Effector memory CD4-positive, alpha-beta T cell (primary cell): ENCODE results near the gene RNF130.
A peak's percentile ranks its signal among the peaks of the same experiment; 100 is the strongest.
"Not testable (repeated sequence)": the region's sequence is repeated elsewhere in the genome, so short reads cannot be mapped to it uniquely, and the experiment has no call there.

Experiments
- DNase-seq, 3 donors: peaks; one replicate each; pipeline ENCODE4 v3.0.0-alpha.2; 2020
- H3K27ac ChIP-seq: 2 replicates; pipeline ENCODE4 v1.7.0; 2013; ENCODE audit warnings: mild to moderate bottlenecking, low read length, moderate library complexity; ENCODE audit not compliant: insufficient read depth, poor library complexity, severe bottlenecking
- H3K27me3 ChIP-seq: replicated peaks from 2 replicates; pipeline ENCODE4 v1.7.0; 2013; ENCODE audit warnings: mild to moderate bottlenecking, low read length; ENCODE audit not compliant: insufficient read depth, control insufficient read depth, poor library complexity, severe bottlenecking
- H3K36me3 ChIP-seq: 2 replicates; pipeline ENCODE4 v1.7.0; 2013; ENCODE audit warnings: mild to moderate bottlenecking, low read length, moderate library complexity; ENCODE audit not compliant: control insufficient read depth, insufficient read depth
- H3K4me1 ChIP-seq: 2 replicates; pipeline ENCODE4 v1.7.0; 2013; ENCODE audit warnings: low read length, mild to moderate bottlenecking; ENCODE audit not compliant: control insufficient read depth, insufficient read depth, poor library complexity, severe bottlenecking
- H3K4me3 ChIP-seq: 2 replicates; pipeline ENCODE4 v1.7.0; 2013; ENCODE audit warnings: low read length, low read depth, mild to moderate bottlenecking; ENCODE audit not compliant: insufficient read depth, poor library complexity, severe bottlenecking
- H3K9me3 ChIP-seq: 2 replicates; pipeline ENCODE4 v1.7.0; 2013; ENCODE audit warnings: mild to moderate bottlenecking, low read length, moderate library complexity; ENCODE audit not compliant: control insufficient read depth

Gene RNF130

DNA sequence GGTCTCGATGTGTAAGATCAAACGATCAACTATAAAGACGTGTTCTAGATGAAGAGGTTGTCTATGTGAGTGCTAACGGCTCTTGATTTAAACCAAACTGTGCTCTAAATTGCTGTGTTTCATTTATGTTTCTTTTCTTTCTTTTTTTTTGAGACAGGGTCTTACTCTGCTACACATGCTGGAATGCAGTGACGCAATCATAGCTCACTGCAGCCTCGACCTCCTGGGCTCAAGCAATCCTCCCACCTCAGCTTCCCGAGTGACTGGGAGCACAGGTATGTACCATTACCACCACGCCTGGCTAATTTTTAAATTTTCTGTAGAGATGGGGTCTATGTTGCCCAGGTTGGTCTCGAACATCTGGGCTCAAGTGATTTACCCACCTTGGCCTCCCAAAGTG is 24.0 kb upstream of the RNF130 start:
- H3K36me3 ChIP-seq, result no peaks in the 10 kb centered on the region
- DNase-seq, result no peak

DNA sequence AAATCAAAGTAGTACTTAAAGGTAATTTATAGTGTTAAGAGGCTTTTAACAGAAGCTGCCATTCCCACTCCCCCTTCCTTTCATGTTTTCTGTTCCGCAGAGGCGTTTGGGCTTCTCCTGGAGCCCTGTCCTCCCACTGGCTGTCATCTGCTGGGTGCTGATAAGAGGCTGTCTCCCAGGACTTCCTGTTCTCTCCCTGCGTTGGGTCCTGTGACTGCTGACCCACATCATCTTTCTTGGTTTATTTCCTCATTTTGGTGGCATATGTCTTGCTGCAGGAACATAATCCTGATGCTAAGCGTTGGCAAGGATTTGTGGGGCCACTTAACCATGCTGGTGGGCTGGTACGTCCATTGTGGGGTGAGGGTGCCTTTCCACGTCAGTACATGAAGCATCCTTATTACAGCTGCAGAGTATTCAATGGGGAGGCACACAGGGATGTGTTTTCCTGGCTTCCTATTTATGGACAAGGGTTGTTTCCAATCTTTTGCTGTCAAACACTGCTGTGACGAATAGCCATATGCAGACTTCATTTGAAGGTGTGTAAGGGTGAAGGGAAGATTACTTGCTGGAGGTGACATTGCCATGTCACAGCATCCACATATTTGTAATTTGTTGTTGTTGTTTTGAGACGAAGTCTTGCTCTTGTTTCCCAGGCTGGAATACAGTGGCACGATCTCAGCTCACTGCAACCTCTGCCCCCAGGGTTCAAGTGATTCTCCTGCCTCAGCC is 22.3 kb upstream of the RNF130 start:
- Histone ChIP-seq H3K4me1 (no peaks in the 10 kb centered on the region), H3K36me3 (no peaks in the 10 kb centered on the region), H3K4me3 (no peak overlapping the region), H3K27ac (no peak overlapping the region), H3K27me3 (no peaks in the 10 kb centered on the region), H3K9me3 (no peaks in the 10 kb centered on the region)
- no peak for DNase-seq

More for the DNA sequence above, 24.0 kb upstream of the RNF130 start:
- no peaks in the 10 kb centered on the region for H3K27me3 ChIP-seq
- H3K27ac ChIP-seq, result no peak overlapping the region
- no peak overlapping the region for H3K4me3 ChIP-seq
- H3K4me1 ChIP-seq, result no peaks in the 10 kb centered on the region
- no peaks in the 10 kb centered on the region for H3K9me3 ChIP-seq

DNA sequence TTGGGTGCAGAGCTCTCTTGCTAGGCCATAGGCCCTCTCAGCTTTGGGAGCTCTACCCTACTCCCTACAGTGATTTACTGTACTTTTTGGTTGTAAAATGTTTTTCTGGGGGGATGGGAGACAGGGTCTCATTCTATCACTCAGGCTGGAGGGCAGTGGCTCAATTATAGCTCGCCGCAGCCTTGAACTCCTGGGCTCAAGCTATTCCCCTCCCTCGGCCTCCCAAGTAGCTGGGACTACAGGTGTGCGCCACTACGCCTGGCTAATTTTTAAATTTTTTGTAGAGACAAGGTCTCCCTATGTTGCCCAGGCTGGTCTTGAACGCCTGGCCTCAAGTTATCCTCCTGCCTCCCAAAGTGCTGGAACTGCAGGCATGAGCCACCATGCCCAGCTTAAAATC is 21.7 kb upstream of the RNF130 start:
- H3K9me3 ChIP-seq, result no peaks in the 10 kb centered on the region
- H3K27ac ChIP-seq, result no peak overlapping the region
- DNase-seq, result no peak
- H3K27me3 ChIP-seq, result no peaks in the 10 kb centered on the region
- no peak overlapping the region for H3K4me3 ChIP-seq
- no peaks in the 10 kb centered on the region for H3K4me1 ChIP-seq
- no peaks in the 10 kb centered on the region for H3K36me3 ChIP-seq

DNA sequence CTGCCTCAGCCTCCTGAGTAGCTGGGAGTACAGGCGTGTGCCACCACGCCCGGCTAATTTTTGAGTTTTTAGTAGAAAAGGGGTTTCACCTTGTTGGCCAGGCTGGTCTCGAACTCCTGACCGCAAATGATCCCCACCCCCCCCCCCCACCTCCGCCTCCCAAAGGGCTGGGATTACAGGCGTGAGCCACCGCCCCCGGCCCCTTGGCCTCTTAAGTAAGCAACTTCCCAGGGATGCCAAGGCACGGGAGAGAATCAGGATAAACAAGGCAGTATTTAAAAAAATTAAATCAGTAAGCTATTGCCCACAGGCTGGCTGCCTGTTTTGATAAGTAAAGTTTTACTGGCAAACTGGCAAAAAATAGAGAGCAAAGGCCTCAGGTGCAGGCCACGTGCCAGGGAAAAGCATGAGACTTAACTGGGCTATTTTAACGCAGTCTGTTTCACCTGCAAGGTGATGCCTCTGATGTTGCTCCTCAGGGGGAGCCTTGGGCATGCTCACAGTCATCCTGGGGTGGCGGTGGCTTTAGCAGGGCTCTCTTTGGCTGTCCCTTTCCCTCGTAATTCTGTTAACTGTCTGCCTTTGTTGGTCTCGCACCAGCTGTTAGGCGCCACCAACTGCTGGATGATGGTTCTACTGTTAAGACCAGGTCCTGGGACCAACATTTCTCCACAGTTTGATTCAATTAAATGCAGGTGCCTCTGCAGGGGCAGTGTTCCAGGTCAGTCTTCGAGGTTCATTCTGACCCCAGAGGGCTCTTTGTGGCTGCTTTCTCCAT is 19.4 kb upstream of the RNF130 start:
- Histone ChIP-seq H3K36me3 (no peaks in the 10 kb centered on the region), H3K4me3 (peak overlapping the region; percentile 61), H3K27ac (peak overlapping the region; percentile 57), H3K27me3 (no peaks in the 10 kb centered on the region), H3K4me1 (no peaks in the 10 kb centered on the region), H3K9me3 (no peaks in the 10 kb centered on the region)
- no peak for DNase-seq

DNA sequence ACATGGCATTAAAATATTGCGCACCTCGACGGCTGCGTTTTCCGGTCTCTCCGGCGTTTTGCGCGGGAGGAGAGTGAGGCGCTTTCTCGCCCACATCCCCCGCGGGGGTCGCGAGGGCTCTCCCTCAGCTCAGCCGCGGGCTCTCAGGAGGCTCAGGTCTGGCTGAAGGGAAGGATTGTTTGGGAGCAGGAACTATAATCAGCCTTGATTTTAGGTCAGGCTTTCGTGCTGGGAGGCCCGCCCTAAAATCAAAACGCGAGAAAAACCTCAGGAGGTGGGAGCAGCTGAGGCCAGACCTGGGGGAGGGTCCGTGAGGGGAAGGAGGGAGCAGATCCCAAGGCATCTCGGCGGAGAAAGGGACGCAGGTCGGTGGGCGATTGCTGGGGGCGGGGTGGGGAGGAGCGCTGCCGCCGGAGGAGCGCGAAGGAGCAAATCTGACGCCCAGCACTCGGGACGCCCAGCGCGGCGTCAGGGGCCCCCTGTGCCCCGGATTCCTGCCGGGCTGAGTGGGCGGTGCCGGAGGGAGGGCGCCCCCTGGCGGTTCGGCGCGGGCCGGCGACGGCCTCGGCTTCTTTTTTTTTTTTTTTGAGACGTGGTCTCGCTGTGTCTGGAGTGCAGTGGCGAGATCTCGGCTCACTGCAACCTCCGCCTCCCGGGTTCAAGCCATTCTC is 18.7 kb upstream of the RNF130 start:
- Histone ChIP-seq H3K36me3 (no peaks in the 10 kb centered on the region), H3K9me3 (no peaks in the 10 kb centered on the region), H3K4me1 (no peaks in the 10 kb centered on the region), H3K27ac (peak overlapping the region; percentile 57), H3K4me3 (peak overlapping the region; percentile 61), H3K27me3 (no peaks in the 10 kb centered on the region)
- DNase-seq, result peak; percentile 59 to 66 (median 59)

DNA sequence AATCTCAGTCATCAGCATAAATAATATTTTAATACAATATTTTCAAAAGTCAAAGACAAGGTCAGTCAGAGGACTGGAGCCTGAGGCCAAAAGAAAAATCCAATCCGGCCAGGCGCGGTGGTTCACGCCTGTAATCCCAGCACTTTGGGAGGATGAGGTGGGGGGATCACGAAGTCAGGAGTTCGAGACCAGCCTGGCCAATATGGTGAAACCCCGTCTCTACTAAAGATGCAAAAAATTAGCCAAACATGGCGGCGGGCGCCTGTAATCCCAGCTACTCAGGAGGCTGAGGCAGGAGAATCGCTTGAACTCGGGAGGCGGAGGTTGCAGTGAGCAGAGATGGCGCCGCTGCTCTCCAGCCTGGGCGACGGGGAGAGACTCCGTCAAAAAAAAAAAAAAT is 18.1 kb upstream of the RNF130 start:
- H3K27me3 ChIP-seq, DNase-seq, H3K4me3 ChIP-seq, H3K36me3 ChIP-seq, H3K9me3 ChIP-seq, H3K4me1 ChIP-seq, H3K27ac ChIP-seq: not testable (repeated sequence)

DNA sequence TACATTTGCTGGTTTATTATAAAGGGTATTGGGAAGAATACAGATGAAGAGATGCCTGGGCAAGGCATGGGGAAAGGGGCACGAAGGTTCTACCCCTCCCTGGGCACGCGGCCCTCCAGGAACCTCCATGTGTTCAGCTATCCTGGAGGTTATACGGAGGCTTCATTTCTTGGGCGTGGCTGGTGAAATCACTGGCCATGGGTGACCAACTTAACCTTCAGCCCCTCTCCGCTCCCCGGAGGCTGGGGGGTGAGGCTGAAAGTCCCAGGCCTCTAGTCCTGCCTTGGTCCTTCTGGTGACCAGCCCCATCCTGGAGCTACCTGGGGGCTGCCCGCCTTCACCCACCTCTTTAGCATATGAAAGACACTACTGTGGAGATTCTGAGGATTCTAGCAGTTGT is 17.0 kb upstream of the RNF130 start:
- no peaks in the 10 kb centered on the region for H3K27me3 ChIP-seq
- H3K4me1 ChIP-seq, result no peaks in the 10 kb centered on the region
- H3K27ac ChIP-seq, result no peak overlapping the region
- H3K9me3 ChIP-seq, result no peaks in the 10 kb centered on the region
- H3K4me3 ChIP-seq, result no peak overlapping the region
- no peaks in the 10 kb centered on the region for H3K36me3 ChIP-seq
- DNase-seq, result no peak

DNA sequence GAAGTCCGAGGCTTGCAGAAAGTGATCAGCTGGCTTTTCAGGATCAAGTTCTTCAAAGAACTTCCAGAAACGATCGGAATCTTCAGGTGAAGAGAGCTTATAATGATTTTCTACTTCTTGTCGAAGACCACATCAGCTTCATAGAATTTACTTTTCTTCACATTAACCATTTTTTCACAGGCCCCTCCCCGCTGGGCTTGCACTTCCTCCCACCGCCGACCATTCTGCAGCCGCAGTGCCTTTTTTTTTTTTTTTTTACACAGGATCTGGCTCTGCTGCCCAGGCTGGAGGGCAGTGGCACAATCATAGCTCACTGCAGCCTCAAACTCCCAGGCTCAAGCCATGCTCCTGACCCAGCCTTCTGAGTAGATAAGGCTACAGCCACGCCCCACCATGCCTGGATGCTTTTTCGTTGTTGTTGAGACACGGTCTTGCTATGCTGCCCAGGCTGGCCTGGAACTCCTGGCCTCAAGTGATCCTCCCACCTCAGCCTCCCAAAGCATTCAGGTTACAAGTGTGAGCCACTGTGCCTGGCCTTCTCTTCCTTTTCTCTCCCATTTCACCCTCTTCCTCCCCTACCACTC is 15.3 kb upstream of the RNF130 start:
- H3K9me3 ChIP-seq, result no peaks in the 10 kb centered on the region
- H3K4me3 ChIP-seq, result no peak overlapping the region
- no peak for DNase-seq
- H3K27ac ChIP-seq, result no peak overlapping the region
- no peaks in the 10 kb centered on the region for H3K36me3 ChIP-seq
- no peaks in the 10 kb centered on the region for H3K4me1 ChIP-seq
- no peaks in the 10 kb centered on the region for H3K27me3 ChIP-seq

DNA sequence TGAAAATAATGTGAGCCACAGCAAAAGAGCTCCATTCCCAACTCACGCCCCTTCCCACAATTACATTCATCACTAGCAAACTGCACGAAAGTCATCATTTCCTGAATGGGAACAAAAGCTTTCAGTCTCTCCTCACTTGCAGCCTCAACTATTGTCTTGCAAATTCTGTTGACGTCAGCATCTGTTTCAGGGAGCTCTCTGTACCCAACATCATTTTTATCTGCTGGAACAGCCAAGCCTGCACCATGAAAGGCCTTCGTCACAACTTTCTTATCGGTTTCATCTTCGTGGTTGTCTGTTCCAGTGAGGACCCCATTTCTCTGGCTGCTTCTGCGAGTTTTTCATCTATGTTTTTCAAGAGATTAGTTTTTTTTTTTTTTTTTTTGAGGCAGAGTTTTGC is 14.3 kb upstream of the RNF130 start:
- Histone ChIP-seq H3K27ac (no peak overlapping the region), H3K4me3 (no peak overlapping the region), H3K36me3 (no peaks in the 10 kb centered on the region), H3K4me1 (no peaks in the 10 kb centered on the region), H3K27me3 (no peaks in the 10 kb centered on the region), H3K9me3 (no peaks in the 10 kb centered on the region)
- DNase-seq, result peak in 1 of 3 donors; percentile 24
